Caco-2 (cell line): ENCODE data around the gene SH2D4B. TPM values are rescaled to one million over a fixed set of nuclear protein-coding genes. Genes with fewer than 3 reads are reported as not detected.
A peak's percentile ranks its signal among the peaks of the same experiment; 100 is the strongest.

Experiments
- BruUV-seq: library from RNA; stranded (reverse); fragments of 400-500 nt; replicated peaks from 2 replicates; lab custom pipeline; 2021; lab: Mats Ljungman, UMichigan
- CTCF ChIA-PET: fragments of 300-600 bp; sonication (Branson Sonifier 250); formaldehyde crosslinking; loops from one replicate; lab custom pipeline; 2022; ENCODE audit warnings: antibody characterized with exemption; lab: Charles Lee
- POLR2A ChIA-PET: fragments of 300-600 bp; sonication (Branson Sonifier 250); formaldehyde crosslinking; loops from one replicate; lab custom pipeline; 2022; ENCODE audit warnings: antibody characterized with exemption; lab: Charles Lee
- DNase-seq, 2 experiments: peaks; one replicate each; pipeline versions ENCODE4 v3.0.0 to v3.0.0-alpha.2; 2020 to 2022
- H3K27me3 ChIP-seq: replicated peaks from 2 replicates; pipeline ENCODE4 v1.6.0; 2011; ENCODE audit warnings: low read length; ENCODE audit not compliant: control insufficient read depth, insufficient read depth
- H3K36me3 ChIP-seq: 2 replicates; pipeline ENCODE4 v1.5.1; 2011; ENCODE audit warnings: low read length; ENCODE audit not compliant: control insufficient read depth, insufficient read depth
- H3K4me1 ChIP-seq: fragments of 250-450 bp; sonication (Bioruptor Pico); 2 replicates; pipeline ENCODE4 v1.5.1; 2020; ENCODE audit warnings: mild to moderate bottlenecking
- H3K4me3 ChIP-seq: 2 replicates; pipeline ENCODE4 v1.5.1; 2011; ENCODE audit warnings: low read depth, mild to moderate bottlenecking, control low read depth, low read length
- H3K9me3 ChIP-seq: fragments of 250-450 bp; sonication (Bioruptor Pico); 2 replicates; pipeline ENCODE4 v1.5.1; 2020; ENCODE audit warnings: mild to moderate bottlenecking, moderate library complexity
- H3K27ac Mint-ChIP-seq: one replicate; pipeline ENCODE4 v1.8.0; 2022; ENCODE audit warnings: mixed read lengths; ENCODE audit not compliant: unreplicated experiment
- H3K27me3 Mint-ChIP-seq: one replicate; pipeline ENCODE4 v1.8.0; 2022; ENCODE audit warnings: mixed read lengths; ENCODE audit not compliant: insufficient read depth, unreplicated experiment
- H3K36me3 Mint-ChIP-seq: one replicate; pipeline ENCODE4 v1.8.0; 2022; ENCODE audit warnings: mild to moderate bottlenecking, mixed read lengths; ENCODE audit not compliant: insufficient read depth, unreplicated experiment
- H3K4me1 Mint-ChIP-seq: one replicate; pipeline ENCODE4 v1.8.0; 2022; ENCODE audit warnings: low read depth, mixed read lengths; ENCODE audit not compliant: unreplicated experiment
- H3K4me3 Mint-ChIP-seq: one replicate; pipeline ENCODE4 v1.8.0; 2022; ENCODE audit warnings: mild to moderate bottlenecking, moderate library complexity, mixed read lengths; ENCODE audit not compliant: unreplicated experiment
- H3K9me3 Mint-ChIP-seq: one replicate; pipeline ENCODE4 v1.8.0; 2022; ENCODE audit warnings: mixed read lengths; ENCODE audit not compliant: unreplicated experiment
- CTCF ChIP-seq, 2 experiments: fragments of 200-600 bp in 1 of 2; IDR thresholded peaks; 1 replicate in 1 of 2; 2 replicates in 1 of 2; pipeline versions ENCODE4 v1.5.1 to v1.8.0; 2011 to 2022; ENCODE audit warnings: antibody characterized with exemption in 1 of 2, control low read depth in 1 of 2, inconsistent platforms in 1 of 2, low read depth in 1 of 2, low read length in 1 of 2, mild to moderate bottlenecking in 1 of 2, moderate library complexity in 1 of 2; ENCODE audit not compliant: insufficient read depth in 1 of 2, severe bottlenecking in 1 of 2, unreplicated experiment in 1 of 2
- intact Hi-C: fragments of 100-400 bp; cut with micrococcal nuclease; formaldehyde crosslinking; loops from one replicate; pipeline ENCODE4 v1.10.0; 2022; ENCODE audit not compliant: unreplicated experiment
- total RNA-seq: library from RNA; stranded (reverse); gene quantifications from 2 replicates; pipeline ENCODE4 v1.2.3, GENCODE V29; 2022

SH2D4B gene
- total RNA-seq, 1 experiment from 2014 or later = 0.23 TPM

DNA sequence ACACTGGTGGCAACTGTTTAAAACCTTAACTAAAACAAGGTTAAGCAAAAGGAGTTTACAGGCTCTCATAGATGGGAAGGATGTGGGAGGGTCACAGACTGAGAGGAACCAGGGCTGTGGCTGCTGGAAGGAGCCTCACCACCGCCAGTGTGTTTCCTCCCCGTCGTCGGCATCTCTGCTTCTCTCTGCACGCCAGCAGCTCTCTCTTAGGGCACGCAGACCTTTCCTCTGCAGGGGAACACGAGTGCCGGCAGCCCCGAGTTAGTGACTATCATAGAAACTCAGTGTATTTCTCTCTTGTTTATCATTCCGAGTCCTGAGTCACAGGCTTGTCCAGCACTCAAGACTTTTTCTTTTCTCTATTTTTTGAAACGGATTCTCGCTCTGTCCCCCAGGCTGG, 8.1 kb upstream of the SH2D4B start:
- no peak overlapping the region for H3K4me3 ChIP-seq
- no peak for TF ChIP-seq CTCF (IDR thresholded peaks at IDR 0.05; ENCODE audit: insufficient read depth in 1 of 2, low read depth in 1 of 2, low read length in 1 of 2, severe bottlenecking in 1 of 2, unreplicated experiment in 1 of 2)
- BruUV-seq = no TSS peak
- ChIA-PET CTCF (no interaction called here), POLR2A (no interaction called here)
- H3K9me3 ChIP-seq = no peaks in the 10 kb centered on the region
- intact Hi-C loops = loop anchor here (1.0 kb wide), 1 partner anchor 85 kb away; no protein-coding TSS in a partner anchor
- H3K4me1 ChIP-seq = peaks cover 20% of the 10 kb centered on the region; the same call in 1 of the 2 replicates
- H3K4me1 Mint-ChIP-seq = peaks cover 10% of the 10 kb centered on the region
- peak overlapping the region; percentile 12 for H3K27ac Mint-ChIP-seq
- no peak for DNase-seq
- no peaks in the 10 kb centered on the region for H3K27me3 ChIP-seq
- peaks cover 38% of the 10 kb centered on the region for H3K36me3 Mint-ChIP-seq
- H3K4me3 Mint-ChIP-seq = no peak overlapping the region
- H3K27me3 Mint-ChIP-seq = no peaks in the 10 kb centered on the region
- no peaks in the 10 kb centered on the region for H3K9me3 Mint-ChIP-seq
- H3K36me3 ChIP-seq = no peaks in the 10 kb centered on the region

DNA sequence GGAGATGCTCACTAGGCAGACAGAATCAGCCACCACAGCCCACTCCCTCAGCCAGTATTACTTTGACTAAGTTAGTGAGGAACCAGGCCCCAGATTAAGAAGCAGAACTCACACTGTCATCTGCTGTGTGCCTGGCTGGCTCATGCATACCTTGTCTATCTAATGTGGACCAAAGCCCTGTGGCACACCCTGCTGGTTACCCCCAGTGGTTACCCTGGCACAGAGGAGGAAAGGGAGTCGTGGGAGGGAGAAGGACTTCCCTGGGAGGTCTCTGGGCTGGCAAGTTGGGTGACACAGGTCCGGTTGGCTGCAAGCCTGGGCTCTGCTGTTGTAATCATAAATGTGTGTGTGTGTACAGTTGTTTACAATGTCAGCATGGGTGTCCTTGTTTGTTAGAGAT, 7.5 kb upstream of the SH2D4B start:
- no peaks in the 10 kb centered on the region for H3K9me3 Mint-ChIP-seq
- ChIA-PET POLR2A (no interaction called here), CTCF (no interaction called here)
- peak overlapping the region; percentile 12 for H3K27ac Mint-ChIP-seq
- Histone ChIP-seq H3K36me3 (no peaks in the 10 kb centered on the region), H3K4me3 (no peak overlapping the region), H3K27me3 (no peaks in the 10 kb centered on the region), H3K9me3 (no peaks in the 10 kb centered on the region), H3K4me1 (peaks cover 20% of the 10 kb centered on the region; the same call in 1 of the 2 replicates)
- H3K27me3 Mint-ChIP-seq = no peaks in the 10 kb centered on the region
- peak in 1 of 2 experiments; percentile 43 for DNase-seq
- peaks cover 34% of the 10 kb centered on the region for H3K36me3 Mint-ChIP-seq
- peaks cover 10% of the 10 kb centered on the region for H3K4me1 Mint-ChIP-seq
- no peak overlapping the region for H3K4me3 Mint-ChIP-seq
- TF ChIP-seq CTCF (IDR thresholded peaks at IDR 0.05; ENCODE audit: insufficient read depth in 1 of 2, low read depth in 1 of 2, low read length in 1 of 2, severe bottlenecking in 1 of 2, unreplicated experiment in 1 of 2) = peak in 1 of 2 experiments; percentile 23
- intact Hi-C loops = loop anchor here (1.0 kb wide), 1 partner anchor 86 kb away; no protein-coding TSS in a partner anchor
- no TSS peak for BruUV-seq

GRCh38 chr10:80530816-80531215, 6.9 kb upstream of the SH2D4B start:
- H3K27me3 ChIP-seq = no peaks in the 10 kb centered on the region
- no peak overlapping the region for H3K4me3 ChIP-seq
- Mint-ChIP-seq H3K27ac (no peak overlapping the region), H3K27me3 (no peaks in the 10 kb centered on the region), H3K4me1 (peaks cover 7% of the 10 kb centered on the region), H3K4me3 (no peak overlapping the region), H3K9me3 (no peaks in the 10 kb centered on the region), H3K36me3 (peaks cover 34% of the 10 kb centered on the region)
- POLR2A ChIA-PET = no interaction called here
- no peak for TF ChIP-seq CTCF (IDR thresholded peaks at IDR 0.05; ENCODE audit: insufficient read depth in 1 of 2, low read depth in 1 of 2, low read length in 1 of 2, severe bottlenecking in 1 of 2, unreplicated experiment in 1 of 2)
- no peak for DNase-seq
- CTCF ChIA-PET = no interaction called here
- peaks cover 16% of the 10 kb centered on the region; the same call in 1 of the 2 replicates for H3K4me1 ChIP-seq
- intact Hi-C loops = loop anchor here (1.0 kb wide), 1 partner anchor 87 kb away; no protein-coding TSS in a partner anchor
- BruUV-seq = no TSS peak
- no peaks in the 10 kb centered on the region for H3K36me3 ChIP-seq
- H3K9me3 ChIP-seq = no peaks in the 10 kb centered on the region
